ENCODE results near the gene PIGK.

PIGK gene

DNA sequence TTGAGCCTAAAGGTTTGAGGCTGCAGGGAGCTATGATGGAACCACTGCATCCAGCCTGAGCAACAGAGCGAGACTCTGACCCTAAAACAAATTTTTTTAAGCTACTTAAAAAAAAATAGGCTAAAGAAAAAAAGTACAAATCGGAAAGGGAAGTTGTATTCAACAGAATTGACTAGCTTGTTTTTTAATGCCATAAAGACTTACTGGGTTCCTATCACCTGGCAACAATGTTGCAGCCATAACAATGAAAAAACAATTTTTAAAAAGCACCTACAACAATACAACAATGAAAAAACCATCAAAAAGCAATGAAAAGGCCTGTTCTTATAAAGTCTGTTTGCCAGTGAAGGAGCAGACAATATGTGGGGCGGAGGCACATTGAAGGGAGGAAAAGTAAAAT is 20.1 kb upstream of the PIGK start:
- Histone ChIP-seq H3K4me1 (ENCODE audit: low read length) (no peaks in the 10 kb centered on the region), H3K9me2 (replicated peaks; ENCODE audit: insufficient read depth, low read length) (no peaks in the 10 kb centered on the region), H3K9me3 (replicated peaks; ENCODE audit: insufficient read depth, low read length) (no peaks in the 10 kb centered on the region), H3F3A (ENCODE audit: insufficient read depth, low read length) (no peaks in the 10 kb centered on the region), H2AFZ (ENCODE audit: low read length) (no peak overlapping the region), H3K4me3 (ENCODE audit: low read length) (no peak overlapping the region), H3K36me3 (replicated peaks; ENCODE audit: insufficient read depth, low read length) (no peaks in the 10 kb centered on the region), H4K20me1 (ENCODE audit: insufficient read depth, low read length) (no peaks in the 10 kb centered on the region), H3K4me2 (ENCODE audit: low read depth, low read length) (no peak overlapping the region), H3K27me3 (replicated peaks; ENCODE audit: insufficient read depth, low read length) (no peaks in the 10 kb centered on the region), H3K27ac (ENCODE audit: low read length) (no peak overlapping the region), H3K79me2 (ENCODE audit: low read length) (no peaks in the 10 kb centered on the region), H3K9ac (ENCODE audit: low read length) (no peak overlapping the region)
- DNase-seq, result no peak
- TF ChIP-seq, protein P1, sequence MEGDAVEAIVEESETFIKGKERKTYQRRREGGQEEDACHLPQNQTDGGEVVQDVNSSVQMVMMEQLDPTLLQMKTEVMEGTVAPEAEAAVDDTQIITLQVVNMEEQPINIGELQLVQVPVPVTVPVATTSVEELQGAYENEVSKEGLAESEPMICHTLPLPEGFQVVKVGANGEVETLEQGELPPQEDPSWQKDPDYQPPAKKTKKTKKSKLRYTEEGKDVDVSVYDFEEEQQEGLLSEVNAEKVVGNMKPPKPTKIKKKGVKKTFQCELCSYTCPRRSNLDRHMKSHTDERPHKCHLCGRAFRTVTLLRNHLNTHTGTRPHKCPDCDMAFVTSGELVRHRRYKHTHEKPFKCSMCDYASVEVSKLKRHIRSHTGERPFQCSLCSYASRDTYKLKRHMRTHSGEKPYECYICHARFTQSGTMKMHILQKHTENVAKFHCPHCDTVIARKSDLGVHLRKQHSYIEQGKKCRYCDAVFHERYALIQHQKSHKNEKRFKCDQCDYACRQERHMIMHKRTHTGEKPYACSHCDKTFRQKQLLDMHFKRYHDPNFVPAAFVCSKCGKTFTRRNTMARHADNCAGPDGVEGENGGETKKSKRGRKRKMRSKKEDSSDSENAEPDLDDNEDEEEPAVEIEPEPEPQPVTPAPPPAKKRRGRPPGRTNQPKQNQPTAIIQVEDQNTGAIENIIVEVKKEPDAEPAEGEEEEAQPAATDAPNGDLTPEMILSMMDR (IDR thresholded peaks at IDR 0.05; ENCODE audit: low read length), result no peak

DNA sequence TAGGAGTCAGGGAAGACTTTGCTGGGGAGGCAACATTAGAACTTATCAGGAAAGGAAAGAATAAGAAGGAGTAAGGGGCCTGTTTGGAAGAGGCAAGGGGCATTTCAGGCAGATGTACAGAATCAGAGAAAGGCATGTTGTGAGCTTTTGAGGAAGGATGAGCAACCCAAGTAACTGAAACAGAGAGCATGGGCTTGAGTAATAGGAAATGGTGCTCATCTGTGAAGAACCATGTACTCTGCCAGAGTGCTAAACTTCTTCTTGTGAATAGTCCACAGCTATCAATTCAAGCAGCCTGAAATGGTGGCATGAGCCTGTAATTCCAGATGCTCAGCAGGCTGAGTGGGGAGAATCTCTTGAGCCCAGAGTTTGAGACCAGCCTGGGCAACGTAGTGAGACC is 19.2 kb upstream of the PIGK start:
- Histone ChIP-seq H3K4me3 (ENCODE audit: low read length) (no peak overlapping the region), H3K79me2 (ENCODE audit: low read length) (no peaks in the 10 kb centered on the region), H3K9me3 (replicated peaks; ENCODE audit: insufficient read depth, low read length) (no peaks in the 10 kb centered on the region), H3F3A (ENCODE audit: insufficient read depth, low read length) (no peaks in the 10 kb centered on the region), H4K20me1 (ENCODE audit: insufficient read depth, low read length) (no peaks in the 10 kb centered on the region), H3K9ac (ENCODE audit: low read length) (no peak overlapping the region), H3K27me3 (replicated peaks; ENCODE audit: insufficient read depth, low read length) (no peaks in the 10 kb centered on the region), H3K9me2 (replicated peaks; ENCODE audit: insufficient read depth, low read length) (no peaks in the 10 kb centered on the region), H3K4me1 (ENCODE audit: low read length) (no peaks in the 10 kb centered on the region), H2AFZ (ENCODE audit: low read length) (no peak overlapping the region), H3K4me2 (ENCODE audit: low read depth, low read length) (no peak overlapping the region), H3K27ac (ENCODE audit: low read length) (no peak overlapping the region), H3K36me3 (replicated peaks; ENCODE audit: insufficient read depth, low read length) (no peaks in the 10 kb centered on the region)
- DNase-seq, result no peak
- TF ChIP-seq EZH2phosphoT487 (IDR thresholded peaks at IDR 0.05; ENCODE audit: low read length) (no peak), EZH2 (optimal IDR thresholded peaks at IDR 0.05; ENCODE audit: low read depth, low read length) (no peak)
- TF ChIP-seq, protein P1 (IDR thresholded peaks at IDR 0.05; ENCODE audit: low read length), result no peak

DNA sequence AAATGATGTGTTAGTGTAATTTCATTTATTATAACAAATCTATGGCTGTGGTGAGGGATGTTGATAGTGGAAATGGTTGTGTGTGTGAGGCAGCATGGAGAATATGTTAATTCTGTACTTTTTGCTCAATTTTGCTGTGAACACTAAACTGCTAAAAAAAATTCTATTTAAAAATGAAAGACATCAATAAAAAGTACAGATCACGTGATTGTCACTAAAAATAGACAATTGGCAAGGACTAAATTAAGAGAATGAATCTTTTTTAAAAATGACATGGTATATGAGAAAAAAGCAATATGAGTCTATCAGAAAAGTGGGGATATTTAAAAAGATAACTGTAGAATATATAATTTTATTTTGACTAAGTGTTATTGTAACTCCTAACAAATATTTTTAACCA is 15.7 kb upstream of the PIGK start:
- Histone ChIP-seq H3K4me2 (ENCODE audit: low read depth, low read length) (no peak overlapping the region), H3K9ac (ENCODE audit: low read length) (no peak overlapping the region), H3K4me3 (ENCODE audit: low read length) (no peak overlapping the region), H3K27ac (ENCODE audit: low read length) (no peak overlapping the region), H3K79me2 (ENCODE audit: low read length) (no peaks in the 10 kb centered on the region), H3K4me1 (ENCODE audit: low read length) (no peaks in the 10 kb centered on the region), H3K36me3 (replicated peaks; ENCODE audit: insufficient read depth, low read length) (no peaks in the 10 kb centered on the region), H3F3A (ENCODE audit: insufficient read depth, low read length) (no peaks in the 10 kb centered on the region), H3K9me3 (replicated peaks; ENCODE audit: insufficient read depth, low read length) (no peaks in the 10 kb centered on the region), H3K27me3 (replicated peaks; ENCODE audit: insufficient read depth, low read length) (no peaks in the 10 kb centered on the region), H4K20me1 (ENCODE audit: insufficient read depth, low read length) (no peaks in the 10 kb centered on the region), H2AFZ (ENCODE audit: low read length) (no peak overlapping the region), H3K9me2 (replicated peaks; ENCODE audit: insufficient read depth, low read length) (no peaks in the 10 kb centered on the region)
- TF ChIP-seq EZH2 (optimal IDR thresholded peaks at IDR 0.05; ENCODE audit: low read depth, low read length) (no peak), EZH2phosphoT487 (IDR thresholded peaks at IDR 0.05; ENCODE audit: low read length) (no peak)
- TF ChIP-seq, protein P1 (IDR thresholded peaks at IDR 0.05; ENCODE audit: low read length), result no peak
- DNase-seq, result no peak

DNA sequence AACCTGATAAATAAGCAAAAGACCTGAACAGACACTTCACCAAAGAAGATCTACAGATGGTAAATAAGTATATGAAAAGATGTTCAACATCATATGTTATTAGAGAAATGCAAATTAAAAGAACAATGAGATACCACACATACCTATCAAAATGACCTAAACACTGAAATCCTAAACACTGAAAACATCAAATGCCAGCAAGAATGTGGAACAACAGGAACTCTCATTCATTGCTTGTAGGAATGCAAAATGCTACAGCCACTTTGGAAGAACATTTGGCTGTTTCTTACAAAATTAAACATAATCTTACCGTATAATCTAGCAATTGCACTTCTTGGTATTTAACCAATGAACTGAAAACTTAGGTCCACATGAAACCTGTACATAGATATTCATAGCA is 14.9 kb upstream of the PIGK start:
- no peak for DNase-seq
- Histone ChIP-seq H3F3A (ENCODE audit: insufficient read depth, low read length) (no peaks in the 10 kb centered on the region), H3K4me3 (ENCODE audit: low read length) (no peak overlapping the region), H3K4me2 (ENCODE audit: low read depth, low read length) (no peak overlapping the region), H3K36me3 (replicated peaks; ENCODE audit: insufficient read depth, low read length) (no peaks in the 10 kb centered on the region), H3K9ac (ENCODE audit: low read length) (no peak overlapping the region), H3K9me2 (replicated peaks; ENCODE audit: insufficient read depth, low read length) (no peaks in the 10 kb centered on the region), H3K79me2 (ENCODE audit: low read length) (no peaks in the 10 kb centered on the region), H3K4me1 (ENCODE audit: low read length) (no peaks in the 10 kb centered on the region), H4K20me1 (ENCODE audit: insufficient read depth, low read length) (no peaks in the 10 kb centered on the region), H3K27ac (ENCODE audit: low read length) (no peak overlapping the region), H3K9me3 (replicated peaks; ENCODE audit: insufficient read depth, low read length) (no peaks in the 10 kb centered on the region), H2AFZ (ENCODE audit: low read length) (no peak overlapping the region), H3K27me3 (replicated peaks; ENCODE audit: insufficient read depth, low read length) (no peaks in the 10 kb centered on the region)
- TF ChIP-seq, protein P1 (IDR thresholded peaks at IDR 0.05; ENCODE audit: low read length), result no peak
- TF ChIP-seq EZH2 (optimal IDR thresholded peaks at IDR 0.05; ENCODE audit: low read depth, low read length), result no peak
- no peak for TF ChIP-seq EZH2phosphoT487 (IDR thresholded peaks at IDR 0.05; ENCODE audit: low read length)
